SHP77 (cell line): ENCODE results near the gene ACOX2.
"Not testable (repeated sequence)": the region's sequence is repeated elsewhere in the genome, so short reads cannot be mapped to it uniquely, and the experiment has no call there.

Experiments
- DNase-seq, 2 experiments: peaks; one replicate each; lab custom pipeline; 2025; lab: John Stamatoyannopoulos, UW

ACOX2 gene

GRCh38 chr3:58534592-58535494 is 2.1 kb downstream of the ACOX2 start:
- DNase-seq, result no peak

- DNase-seq, result peak; percentile 33 to 55
Observed at GRCh38 chr3:58532794-58533220, 4.2 kb downstream of the ACOX2 start.

- DNase-seq, result no peak
Observed at GRCh38 chr3:58531956-58532355, 5.0 kb downstream of the ACOX2 start.

- DNase-seq, result no peak
Observed at GRCh38 chr3:58531555-58531954, 5.4 kb downstream of the ACOX2 start.

GRCh38 chr3:58530354-58530865 is 6.6 kb downstream of the ACOX2 start:
- DNase-seq, result no peak

GRCh38 chr3:58529516-58530353 is 7.3 kb downstream of the ACOX2 start:
- peak; percentile 36 to 58 for DNase-seq

GRCh38 chr3:58528629-58529028 is 8.4 kb downstream of the ACOX2 start:
- DNase-seq, result no peak

GRCh38 chr3:58527440-58527839 is 9.6 kb downstream of the ACOX2 start:
- DNase-seq, result not testable (repeated sequence)

GRCh38 chr3:58526515-58526957 is 10.5 kb downstream of the ACOX2 start:
- peak; percentile 5 to 21 for DNase-seq

- DNase-seq, result no peak
Observed at GRCh38 chr3:58524326-58524888, 12.6 kb downstream of the ACOX2 start.

- no peak for DNase-seq
Observed at GRCh38 chr3:58522759-58523425, 14.1 kb downstream of the ACOX2 start.

GRCh38 chr3:58521917-58522631 is 14.9 kb downstream of the ACOX2 start:
- no peak for DNase-seq

GRCh38 chr3:58521336-58521670 is 15.7 kb downstream of the ACOX2 start:
- DNase-seq, result no peak

GRCh38 chr3:58520403-58521335 is 16.3 kb downstream of the ACOX2 start:
- no peak for DNase-seq

- no peak for DNase-seq
Observed at GRCh38 chr3:58519668-58520402, 17.2 kb downstream of the ACOX2 start.

GRCh38 chr3:58518291-58518789 is 18.6 kb downstream of the ACOX2 start:
- no peak for DNase-seq

GRCh38 chr3:58514405-58514804 is 22.6 kb downstream of the ACOX2 start:
- no peak for DNase-seq

GRCh38 chr3:58508437-58508836 is 28.6 kb downstream of the ACOX2 start:
- DNase-seq, result no peak
